OCI-LY3 (cell line): ENCODE data around the gene LYSMD1.

Experiments
- CTCF ChIP-seq: fragments of 200-600, 300-600 bp; sonication (generic); IDR thresholded peaks from 2 replicates; pipeline ENCODE4 v1.5.1; 2014; ENCODE audit warnings: antibody characterized with exemption, low read length, low read depth
- EZH2phosphoT487 ChIP-seq: fragments of 200-600 bp; shearing (Covaris generic); IDR thresholded peaks from 2 replicates; pipeline ENCODE4 v1.6.1; 2018; ENCODE audit warnings: antibody characterized with exemption, mixed run types, low read depth

GRCh38 chr1:151211972-151212705 is 46.4 kb upstream of the LYSMD1 start:
- no peak for TF ChIP-seq CTCF
- no peak for TF ChIP-seq EZH2phosphoT487
